Measurements from ENCODE around the gene GIT2.
"Not testable (repeated sequence)": the region's sequence is repeated elsewhere in the genome, so short reads cannot be mapped to it uniquely, and the experiment has no call there.

Gene GIT2
- total RNA-seq, result 112 to 227 (median 131) reads per million in 3 experiments

DNA sequence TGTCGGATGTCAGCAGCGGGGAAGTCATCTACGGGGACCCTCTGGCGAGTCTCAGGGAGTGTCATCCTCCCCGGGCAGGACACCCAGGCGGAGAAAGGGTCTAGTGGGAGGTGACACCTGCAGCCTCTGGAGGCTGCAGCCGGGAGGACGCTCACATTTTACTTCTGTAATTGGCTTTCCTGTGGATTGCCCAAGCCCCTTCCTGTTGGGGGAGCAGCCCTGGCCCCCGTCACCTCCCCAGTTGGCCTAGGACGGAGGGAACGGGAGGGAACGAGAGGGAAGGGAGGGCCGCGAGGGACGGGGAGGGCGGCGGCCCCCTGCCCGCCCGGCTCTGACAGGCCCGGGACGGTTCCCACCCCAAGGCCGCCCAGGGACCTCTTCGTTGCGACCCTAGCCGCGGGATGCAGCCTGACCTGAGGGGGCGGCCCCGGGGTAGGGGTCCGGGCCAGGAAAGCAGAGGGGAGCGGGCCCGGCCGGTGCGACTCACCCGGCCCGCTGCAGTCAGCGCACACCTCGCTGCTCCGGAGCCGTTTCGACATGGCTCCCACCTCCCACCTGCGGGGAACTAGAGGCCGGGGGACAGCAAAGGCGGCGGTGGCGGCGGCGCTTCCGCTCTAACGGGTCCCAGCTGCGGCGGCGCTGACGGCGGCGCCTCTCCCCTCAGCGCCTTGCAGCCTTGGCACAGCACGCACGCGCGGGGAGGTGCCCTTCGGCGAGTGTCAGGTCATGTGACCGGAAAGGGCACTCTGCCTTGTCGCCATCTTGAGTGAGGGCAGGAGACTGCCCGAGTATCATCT is at the start of gene GIT2:
TSS of gene GIT2 (minus strand) at position 683 of the 797 bp plus-strand sequence. CDS start at position 539, 144 bp downstream.
- peak; percentile 95 for DNase-seq

- DNase-seq, result no peak
Measured at GRCh38 chr12:110042264-110042663, 46.1 kb upstream of the GIT2 start.

GRCh38 chr12:110039085-110039807 is 43.1 kb upstream of the GIT2 start:
- peak; percentile 41 for DNase-seq

DNA sequence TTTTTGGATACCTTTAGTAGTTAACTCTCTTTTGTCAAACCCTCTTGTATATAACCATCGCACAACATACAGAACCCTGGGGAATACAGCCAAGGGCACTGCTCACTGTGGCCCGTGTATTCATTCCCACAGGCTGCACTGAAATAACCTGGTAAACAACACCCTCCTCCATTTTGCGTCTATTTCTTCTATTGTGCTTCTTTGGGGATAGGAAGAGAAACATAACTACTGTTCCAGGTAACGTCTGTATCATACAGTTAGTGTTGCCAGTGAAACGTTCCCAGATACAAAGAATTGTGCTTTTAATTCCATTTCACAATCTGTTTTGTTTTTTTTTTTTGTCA is 42.5 kb upstream of the GIT2 start:
- no peak for DNase-seq

- no peak for DNase-seq
Measured at GRCh38 chr12:110037315-110037714, 41.1 kb upstream of the GIT2 start.

DNA sequence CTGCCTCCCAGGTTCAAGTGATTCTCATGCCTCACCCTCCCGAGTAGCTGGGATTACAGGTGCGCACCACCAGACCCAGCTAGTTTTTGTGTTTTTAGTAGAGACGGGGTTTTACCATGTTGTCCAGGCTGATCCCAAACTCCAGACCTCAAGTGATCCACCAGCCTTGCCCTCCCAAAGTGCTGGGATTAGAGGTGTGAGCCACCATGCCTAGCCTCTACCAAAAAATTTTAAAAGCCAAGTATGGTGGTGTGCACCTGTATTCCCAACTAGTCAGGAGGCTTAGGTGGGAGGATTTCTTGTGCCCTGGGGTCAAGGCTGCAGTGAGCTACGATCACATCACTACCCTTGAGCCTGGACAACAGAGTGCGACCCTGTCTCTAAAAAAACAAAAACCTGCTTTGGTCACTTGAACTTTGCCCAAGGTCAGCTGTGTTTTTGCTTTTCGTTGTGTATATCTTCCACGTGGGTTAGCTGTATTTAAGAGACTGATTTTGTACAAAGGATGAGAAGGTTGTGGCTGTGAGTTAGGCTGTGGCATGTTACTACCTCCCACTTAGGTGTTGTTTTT is 39.5 kb upstream of the GIT2 start:
- no peak for DNase-seq

DNA sequence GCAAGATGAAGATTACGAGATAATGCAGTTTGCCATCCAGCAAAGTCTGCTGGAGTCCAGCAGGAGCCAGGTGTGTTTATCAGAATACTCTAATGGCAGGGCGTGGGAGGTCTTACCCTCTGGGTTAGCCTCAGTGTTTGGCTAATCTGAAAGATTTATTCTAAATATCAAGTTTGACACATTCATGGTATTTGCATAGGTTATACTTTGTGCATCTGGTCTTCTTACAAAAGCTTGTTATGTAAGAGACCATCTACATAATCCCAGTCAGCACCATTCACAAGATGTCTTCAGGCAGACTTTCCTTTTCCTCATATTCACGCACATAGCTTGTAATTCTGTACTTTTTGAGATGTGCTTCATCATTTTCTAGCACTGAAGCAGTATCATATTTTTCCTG is 37.7 kb upstream of the GIT2 start:
- DNase-seq, result no peak

DNA sequence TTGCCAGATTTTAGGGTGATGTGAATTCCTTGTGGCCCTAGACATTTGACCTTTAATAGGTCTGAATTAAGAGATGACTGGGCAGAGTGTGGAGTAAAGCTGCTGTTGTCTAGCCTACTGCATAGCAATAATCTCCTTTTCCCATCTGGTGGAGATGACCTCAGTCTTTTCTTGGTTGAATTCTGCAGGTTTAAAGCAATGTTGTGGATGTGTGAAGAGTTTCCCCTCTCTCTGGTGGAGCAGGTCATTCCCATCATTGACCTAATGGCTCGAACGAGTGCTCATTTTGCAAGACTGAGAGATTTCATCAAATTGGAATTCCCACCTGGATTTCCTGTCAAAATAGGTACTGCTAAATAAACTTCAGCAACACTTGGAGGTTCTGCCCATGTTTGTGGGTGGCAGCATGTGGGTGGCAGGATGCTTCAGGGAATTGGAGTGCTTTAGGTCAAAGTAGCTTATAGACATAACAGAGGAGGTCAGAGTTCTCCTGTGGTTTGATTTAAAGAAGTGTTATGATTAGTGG is 33.2 kb upstream of the GIT2 start:
- DNase-seq, result no peak

DNA sequence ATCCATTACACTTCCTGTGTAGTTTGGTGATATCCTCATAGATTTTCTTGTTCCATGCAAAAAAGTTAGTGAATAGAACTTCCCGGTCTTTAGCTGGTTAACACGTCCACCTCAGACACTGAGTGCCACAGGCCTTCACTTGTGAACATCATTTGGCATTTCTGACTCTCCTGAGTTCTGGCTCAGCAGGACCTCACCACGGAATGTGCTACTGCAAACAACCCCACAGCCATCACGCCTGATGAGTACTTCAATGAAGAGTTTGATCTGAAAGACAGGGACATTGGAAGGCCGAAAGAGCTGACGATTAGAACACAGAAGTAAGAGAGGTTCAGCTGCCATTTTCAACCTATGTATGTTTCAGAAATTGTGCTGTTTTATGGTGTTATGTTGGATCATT is 32.2 kb upstream of the GIT2 start:
- DNase-seq, result no peak

DNA sequence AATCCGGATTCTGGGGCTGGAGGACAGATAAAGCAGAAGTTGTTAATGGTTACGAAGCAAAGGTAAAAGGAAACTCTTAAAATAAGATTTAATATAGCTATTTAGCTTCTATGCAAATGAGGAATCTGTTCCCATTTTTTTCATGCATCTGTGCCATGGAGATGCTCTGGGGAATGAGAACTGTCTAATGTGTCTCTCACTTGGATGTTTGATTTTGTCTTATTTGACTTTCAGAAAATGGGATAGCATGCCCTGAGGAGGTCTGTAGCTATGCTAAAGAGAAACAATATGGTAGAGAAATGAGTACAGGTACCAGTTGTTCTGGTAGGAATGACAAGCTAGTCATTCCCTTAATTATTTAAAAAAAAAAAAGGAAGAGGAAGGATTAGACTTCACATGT is 27.9 kb upstream of the GIT2 start:
- no peak for DNase-seq

DNA sequence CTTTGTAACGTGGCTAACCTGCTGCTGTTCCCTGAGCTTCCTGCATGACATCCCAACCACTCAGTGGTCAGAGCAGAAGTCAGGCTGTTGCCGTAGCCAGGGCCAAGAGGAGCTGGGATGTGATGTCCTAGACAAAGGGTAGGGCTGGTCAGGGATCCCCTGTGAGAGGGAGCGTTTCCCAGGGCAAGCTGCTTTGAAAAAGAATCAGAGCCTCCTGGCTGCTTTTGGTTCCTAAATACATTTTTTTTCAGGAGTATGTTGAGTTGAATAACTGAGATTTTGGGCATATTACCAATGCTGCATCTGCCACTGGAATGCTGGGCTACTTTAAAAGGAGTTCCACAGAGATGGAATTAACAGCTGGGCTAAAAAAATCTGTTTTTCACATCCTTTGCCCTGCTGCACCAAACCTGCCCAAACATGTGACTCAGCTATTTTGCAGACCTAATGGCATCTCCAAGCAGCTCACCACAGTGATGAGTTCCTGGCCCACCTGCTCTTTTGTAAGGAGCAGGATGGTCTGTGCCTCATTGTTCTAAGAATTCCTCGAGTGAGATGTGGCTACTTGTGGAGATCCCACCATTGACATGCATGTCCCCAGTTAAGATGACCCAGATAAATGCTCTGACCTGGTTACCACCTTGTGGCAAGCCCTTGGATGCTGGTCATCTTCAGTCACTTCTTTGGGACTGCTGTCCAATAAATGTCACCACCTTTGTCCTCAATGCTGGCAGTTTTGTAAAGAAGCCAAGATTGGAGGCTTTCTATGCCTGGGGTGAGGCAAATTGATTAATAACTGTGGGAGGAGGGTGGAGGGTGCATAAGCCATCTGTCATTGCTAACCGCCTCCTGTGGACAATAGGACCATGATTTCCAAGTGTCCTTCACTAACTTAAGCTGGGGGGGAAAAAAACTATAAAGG is 27.2 kb upstream of the GIT2 start:
- DNase-seq, result no peak

DNA sequence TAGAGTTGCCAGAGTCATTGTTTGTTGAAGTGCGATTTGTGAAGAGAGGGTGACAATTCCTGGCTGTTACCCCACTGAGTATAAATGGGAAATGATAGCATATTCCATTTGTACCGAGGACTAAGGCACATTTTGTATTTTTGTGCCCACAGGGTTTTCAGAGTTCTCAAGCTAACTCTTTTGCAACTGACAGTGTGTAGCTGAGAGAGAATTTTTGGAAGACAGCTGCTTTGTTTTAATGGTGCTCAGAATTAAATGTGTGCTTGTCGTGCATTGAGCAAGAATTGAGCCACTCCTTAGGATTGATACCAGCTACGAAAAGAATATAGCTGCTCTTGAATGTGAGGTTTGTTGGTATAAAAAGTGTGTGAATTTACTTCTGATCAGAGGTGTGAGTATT is 24.8 kb upstream of the GIT2 start:
- no peak for DNase-seq

DNA sequence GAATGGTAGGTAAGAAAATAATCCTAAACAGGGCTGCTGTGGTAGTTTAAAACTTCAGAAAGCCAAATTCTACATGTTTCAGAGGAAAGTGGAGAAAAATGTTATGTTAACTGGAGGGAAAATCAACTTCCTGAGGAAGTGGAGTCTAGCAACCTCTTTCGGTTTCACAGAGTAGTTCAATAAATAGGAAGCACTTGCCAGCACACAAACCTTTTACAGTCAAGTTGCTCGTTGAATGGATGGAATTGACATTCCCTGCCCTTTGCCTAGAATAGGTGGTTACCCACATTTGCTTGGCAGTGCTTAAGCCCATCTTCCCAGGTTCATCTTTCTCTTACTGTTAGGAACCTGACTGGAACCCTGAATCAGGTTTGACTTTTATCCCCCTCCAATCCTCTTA is 19.0 kb upstream of the GIT2 start:
- peak; percentile 37 for DNase-seq

DNA sequence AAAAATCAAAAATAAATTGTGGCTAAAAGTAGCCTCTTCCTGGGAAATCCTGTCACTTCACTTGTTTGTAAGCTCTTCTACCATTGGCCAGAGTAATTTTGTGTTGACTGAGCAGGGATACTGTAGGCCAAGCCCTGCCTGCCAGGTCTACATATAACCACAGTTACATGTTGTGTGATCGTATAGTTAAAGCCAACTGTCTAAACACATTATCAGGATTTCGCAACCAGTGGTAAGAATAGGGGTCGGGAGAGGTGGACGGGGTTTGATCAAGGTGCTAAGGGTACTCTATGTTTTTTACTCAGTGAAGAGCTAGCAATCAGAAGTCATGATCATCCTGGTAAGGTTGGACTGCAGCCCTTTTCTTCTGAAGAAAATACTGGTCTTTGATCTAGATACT is 16.5 kb upstream of the GIT2 start:
- DNase-seq, result no peak

- DNase-seq, result peak; percentile 44
Measured at GRCh38 chr12:110012137-110012536, 16.0 kb upstream of the GIT2 start.

GRCh38 chr12:110010853-110011723 is 14.9 kb upstream of the GIT2 start:
- peak; percentile 32 for DNase-seq

DNA sequence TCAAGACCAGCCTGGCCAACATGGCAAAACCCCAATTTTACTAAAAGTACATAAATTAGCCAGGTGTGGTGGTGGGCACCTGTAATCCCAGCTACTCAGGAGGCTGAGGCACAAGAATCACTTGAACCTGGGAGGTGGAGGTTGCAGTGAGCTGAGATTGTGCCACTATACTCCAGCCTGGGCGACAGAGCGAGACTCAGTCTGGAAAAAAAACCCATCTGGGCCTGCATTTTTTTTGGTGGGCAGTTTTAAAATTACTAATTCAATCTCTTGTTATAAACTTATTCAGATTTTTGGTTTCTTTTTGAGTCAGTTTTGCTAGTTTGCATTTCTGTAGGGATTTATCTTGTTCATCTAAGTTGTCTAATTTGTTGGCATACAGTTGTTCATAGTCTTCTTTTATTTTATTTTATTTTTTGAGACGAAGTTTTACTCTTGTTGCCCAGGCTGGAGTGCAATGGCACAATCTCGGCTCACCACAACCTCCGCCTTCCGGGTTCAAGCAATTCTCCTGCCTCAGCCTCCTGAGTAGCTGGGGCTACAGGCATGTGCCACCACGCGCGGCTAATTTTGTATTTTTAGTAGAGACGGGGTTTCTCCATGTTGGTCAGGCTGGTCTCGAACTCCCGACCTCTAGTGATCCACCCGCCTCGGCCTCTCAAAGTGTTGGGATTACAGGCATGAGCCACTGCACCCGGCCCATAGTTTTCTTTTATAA is 12.7 kb upstream of the GIT2 start:
- DNase-seq, result not testable (repeated sequence)

DNA sequence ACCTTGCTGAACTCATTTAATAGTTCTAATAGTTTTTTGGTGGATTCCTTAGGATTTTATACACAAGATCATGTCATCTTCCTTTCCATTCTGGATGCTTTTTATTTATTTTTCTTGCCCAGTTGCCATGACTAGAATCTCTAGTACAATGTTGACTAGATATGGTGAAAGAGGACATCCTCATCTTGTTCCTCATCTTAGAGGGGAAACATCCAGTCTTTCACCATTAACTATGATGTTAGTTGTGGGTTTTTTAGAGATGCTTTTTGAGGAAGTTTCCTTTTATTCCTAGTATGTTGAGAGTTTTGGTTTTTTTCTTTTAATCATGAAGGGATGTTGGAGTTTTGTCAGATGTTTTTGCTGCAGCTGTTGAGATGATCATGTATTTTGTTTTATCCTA is 11.7 kb upstream of the GIT2 start:
- no peak for DNase-seq

GRCh38 chr12:110006115-110006514 is 9.9 kb upstream of the GIT2 start:
- no peak for DNase-seq

- DNase-seq, result no peak
Measured at GRCh38 chr12:110005319-110005973, 9.3 kb upstream of the GIT2 start.
